Vagina (tissue), 2 donors: ENCODE data around the gene SULF2.

Experiments
- CTCF ChIP-seq, 3 experiments: fragments of 450-650 bp in 2 of 3; fragments of 200-600 bp in 1 of 3; sonication (generic) in 1 of 3; IDR thresholded peaks; one replicate each; pipeline ENCODE4 v1.5.1; 2017 to 2019; ENCODE audit warnings: antibody characterized with exemption in 3 of 3, mild to moderate bottlenecking in 2 of 3, moderate library complexity in 2 of 3
- POLR2A ChIP-seq, 2 donors: fragments of 450-650 bp; IDR thresholded peaks; one replicate each; pipeline ENCODE4 v1.6.1; 2017; ENCODE audit warnings: antibody characterized with exemption in 2 of 2, mild to moderate bottlenecking in 2 of 2, moderate library complexity in 2 of 2
- POLR2AphosphoS5 ChIP-seq, 2 donors: sonication (generic); formaldehyde crosslinking; IDR thresholded peaks; one replicate each; pipeline ENCODE4 v1.9.0; 2017; ENCODE audit warnings: antibody characterized with exemption in 2 of 2, mild to moderate bottlenecking in 2 of 2, low read depth in 1 of 2; ENCODE audit not compliant: insufficient read depth in 1 of 2

DNA sequence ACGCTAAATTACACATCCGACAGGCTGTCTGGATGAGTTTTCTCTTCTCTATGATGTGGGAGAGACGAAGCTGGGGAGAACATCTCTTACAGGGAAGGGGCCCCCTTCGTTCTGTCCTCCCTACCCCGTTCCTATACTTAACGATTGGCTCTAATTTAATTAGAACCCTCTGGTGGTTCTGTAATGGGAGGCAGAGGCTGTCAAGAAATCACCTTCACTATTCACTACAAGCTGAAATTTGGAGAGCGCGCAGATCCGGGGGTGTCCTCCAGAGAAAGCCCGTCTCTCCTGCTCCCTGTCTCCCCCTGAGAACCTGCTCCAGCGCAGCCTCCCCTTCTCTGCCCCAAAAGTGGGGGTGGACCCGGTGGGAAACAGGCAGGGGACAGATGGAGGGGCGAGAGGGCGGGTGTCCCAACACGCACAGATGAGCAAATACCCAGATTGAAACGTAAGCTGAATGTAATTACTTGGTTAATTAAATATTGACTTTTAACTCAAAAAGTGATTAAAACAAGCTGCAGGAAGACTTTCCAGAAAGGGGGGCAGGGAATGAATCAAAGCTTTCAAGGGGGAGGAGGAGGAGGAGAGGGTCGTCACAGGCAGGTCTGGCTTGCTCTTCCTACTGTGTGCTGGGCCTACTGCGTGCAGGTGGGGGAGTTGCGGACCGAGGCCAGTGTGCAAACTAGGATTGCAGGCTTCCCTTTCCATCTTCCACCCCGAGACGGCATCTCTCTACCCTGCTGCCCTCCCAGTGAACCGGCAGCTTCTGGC lies 1.3 kb downstream of the SULF2 start:
- TF ChIP-seq CTCF (IDR thresholded peaks at IDR 0.05), result no peak
- TF ChIP-seq POLR2A (IDR thresholded peaks at IDR 0.05), result no peak
- no peak for TF ChIP-seq POLR2AphosphoS5 (IDR thresholded peaks at IDR 0.05; ENCODE audit: insufficient read depth in 1 of 2, low read depth in 1 of 2)
